Effector CD8-positive, alpha-beta T cell (primary cell): ENCODE results near the gene KCNIP4.

Experiments used
- DNase-seq: peaks from one replicate; lab custom pipeline; 2025; lab: John Stamatoyannopoulos, UW

The KCNIP4 gene

DNA sequence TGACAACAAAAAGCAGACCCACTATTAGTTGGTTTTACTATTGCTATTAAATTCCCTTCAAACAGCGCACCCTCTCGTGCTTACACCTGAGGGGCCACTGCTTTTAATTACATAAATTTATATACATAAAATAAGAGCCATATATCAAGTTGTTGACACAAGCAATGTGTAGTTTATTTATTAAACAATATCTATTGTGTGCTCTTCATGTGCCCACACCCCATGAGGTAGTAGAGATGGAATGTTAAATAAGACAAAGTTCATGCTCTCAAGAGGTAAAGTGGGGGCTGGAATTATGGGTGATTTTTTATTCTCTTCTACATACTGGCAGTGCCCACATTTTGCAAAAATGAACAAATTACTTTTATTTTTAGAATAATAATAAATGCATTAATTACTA lies 47.3 kb downstream of the KCNIP4 start:
- no peak for DNase-seq

DNA sequence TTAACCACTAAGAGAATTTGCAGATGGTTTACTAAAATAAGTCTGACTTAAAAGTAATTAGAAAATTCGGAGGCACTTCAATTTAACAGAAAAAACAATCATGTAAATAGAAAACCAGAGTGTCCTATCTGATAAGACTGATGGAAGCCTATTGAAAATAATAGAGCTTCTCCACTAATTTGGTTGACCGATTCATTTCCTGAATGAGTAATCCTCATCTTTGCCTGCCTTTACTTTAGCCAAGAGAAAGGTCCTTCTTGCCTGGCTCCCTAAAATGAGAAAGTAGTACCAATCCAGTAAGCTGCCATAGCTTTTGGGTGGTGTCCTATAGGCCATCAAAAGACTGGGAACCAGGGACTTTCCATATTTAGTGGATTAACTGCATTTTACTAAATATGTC lies 48.4 kb downstream of the KCNIP4 start:
- no peak for DNase-seq

DNA sequence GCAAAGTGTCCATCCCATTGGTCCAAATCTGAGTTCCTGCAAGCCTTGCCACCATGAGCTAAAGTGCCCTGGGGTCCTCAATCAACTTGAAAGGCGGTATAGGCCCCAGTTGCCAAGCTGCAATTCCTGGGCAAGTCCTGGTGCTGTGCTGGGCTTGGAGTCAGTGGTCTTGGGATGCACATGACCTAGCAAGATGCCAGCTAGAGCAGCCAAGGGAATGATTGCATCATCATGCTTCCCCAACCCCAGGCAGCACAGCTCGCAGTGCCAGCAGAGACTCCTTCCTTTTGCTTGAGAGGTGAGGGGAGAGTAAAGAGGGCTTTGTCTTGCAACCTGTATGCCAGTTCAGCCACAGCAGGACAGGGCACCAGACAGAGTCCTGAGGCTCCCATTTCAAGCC lies 50.5 kb downstream of the KCNIP4 start:
- no peak for DNase-seq

DNA sequence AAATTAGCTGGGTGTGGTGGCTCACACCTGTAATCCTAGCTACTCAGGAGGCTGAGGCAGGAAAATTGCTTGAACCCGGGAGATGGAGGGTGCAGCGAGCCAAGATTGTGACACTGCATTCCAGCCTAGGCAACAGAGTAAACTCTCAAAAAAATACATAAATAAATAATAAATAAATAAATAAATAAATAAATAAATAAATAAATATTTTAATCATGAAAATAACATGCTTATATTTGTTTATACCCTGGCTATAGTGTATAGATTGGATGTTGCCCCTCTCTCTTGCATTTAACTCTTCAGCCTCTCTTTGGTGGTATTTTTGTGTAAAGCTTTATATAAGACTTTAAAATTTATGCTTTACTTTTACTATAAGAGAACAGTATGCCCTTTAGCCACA lies 51.8 kb downstream of the KCNIP4 start:
- no peak for DNase-seq

DNA sequence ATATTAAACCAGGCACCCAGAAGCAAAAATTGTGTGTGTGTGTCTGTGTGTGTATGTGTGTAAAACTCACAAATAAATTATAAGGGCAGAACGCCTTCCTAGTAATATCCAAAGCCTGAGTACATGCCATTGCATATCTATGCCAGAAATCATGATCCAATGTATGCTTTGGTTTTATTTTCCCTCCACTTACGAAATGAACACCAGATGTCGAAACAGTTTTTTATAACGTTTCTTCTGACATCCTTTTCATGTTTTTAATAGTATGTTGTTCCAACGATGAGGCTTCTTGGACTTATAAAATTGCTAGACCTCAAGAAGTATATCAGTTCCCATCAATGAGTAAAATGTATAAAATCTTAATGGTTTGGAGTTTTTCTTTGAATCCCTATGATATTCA lies 55.4 kb downstream of the KCNIP4 start:
- no peak for DNase-seq

DNA sequence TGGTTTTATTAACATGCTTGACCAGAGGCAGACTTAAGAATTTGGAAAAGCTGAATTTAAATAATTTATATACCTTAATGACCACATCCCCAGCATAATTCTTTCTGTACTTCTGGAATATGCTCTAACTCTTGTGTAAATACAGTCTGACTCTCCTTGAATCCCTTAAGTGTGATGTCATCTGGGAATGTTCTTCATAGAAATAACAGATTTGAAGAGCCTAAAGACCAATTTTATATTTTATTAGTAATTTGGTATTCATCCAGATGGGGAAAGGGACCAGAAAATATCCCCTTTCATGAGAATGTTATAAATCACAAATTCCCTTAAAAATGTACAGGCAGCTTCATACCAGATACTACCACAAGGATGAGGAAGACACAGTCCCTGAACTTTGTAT lies 58.3 kb downstream of the KCNIP4 start:
- no peak for DNase-seq

DNA sequence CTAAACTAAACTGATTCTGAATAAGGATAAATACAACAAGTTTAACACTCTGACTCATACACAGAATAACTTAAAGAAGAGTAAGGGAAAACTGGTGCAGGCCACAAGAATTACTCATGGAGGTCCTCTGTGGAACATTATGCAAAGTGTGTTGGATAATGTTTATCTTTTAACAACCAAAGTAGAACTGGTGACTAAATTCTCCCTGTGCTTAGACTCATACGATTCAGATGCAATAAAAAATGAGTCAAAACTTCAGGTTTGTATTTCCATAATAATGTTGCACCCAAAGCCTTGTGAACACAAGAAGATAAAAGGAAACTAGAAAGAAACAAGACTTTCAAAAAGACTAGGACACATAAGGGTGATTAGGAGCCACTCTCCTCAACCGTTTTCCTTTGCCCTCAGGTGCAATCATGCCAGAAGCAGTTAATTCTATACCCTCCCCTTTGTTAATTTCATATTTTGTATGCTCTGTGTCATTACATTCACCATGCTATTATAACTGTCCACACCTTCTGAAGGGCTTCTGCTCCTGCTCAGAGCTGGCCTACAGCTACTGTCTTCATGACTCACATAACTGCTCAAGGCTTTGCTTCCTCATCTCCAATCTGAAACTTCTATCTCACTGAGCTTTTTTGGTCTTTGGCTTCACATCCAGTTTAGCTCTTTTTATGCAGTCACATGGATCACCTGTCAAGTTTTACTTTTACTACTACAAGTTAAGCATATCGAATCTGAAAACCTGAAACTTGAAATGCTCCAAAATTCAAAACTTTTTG lies 60.2 kb downstream of the KCNIP4 start:
- no peak for DNase-seq

DNA sequence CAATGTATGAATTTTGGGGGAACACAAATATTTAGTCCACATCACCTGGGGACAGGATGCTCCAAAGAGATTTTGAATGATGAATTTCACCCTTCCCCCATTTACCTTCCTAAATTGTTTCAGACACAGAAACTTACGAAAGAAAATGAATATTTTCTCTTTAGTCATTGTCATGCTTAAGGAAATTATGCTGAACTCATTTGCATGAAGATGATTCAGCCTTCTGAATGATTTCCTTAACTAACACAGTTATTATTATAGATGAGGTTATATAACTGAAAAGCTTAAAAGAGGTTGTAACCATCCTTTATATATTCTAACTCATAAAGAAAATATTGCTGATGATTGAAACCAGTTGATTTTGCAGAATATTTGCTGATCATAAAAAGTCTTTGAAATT lies 61.1 kb downstream of the KCNIP4 start:
- DNase-seq = no peak

DNA sequence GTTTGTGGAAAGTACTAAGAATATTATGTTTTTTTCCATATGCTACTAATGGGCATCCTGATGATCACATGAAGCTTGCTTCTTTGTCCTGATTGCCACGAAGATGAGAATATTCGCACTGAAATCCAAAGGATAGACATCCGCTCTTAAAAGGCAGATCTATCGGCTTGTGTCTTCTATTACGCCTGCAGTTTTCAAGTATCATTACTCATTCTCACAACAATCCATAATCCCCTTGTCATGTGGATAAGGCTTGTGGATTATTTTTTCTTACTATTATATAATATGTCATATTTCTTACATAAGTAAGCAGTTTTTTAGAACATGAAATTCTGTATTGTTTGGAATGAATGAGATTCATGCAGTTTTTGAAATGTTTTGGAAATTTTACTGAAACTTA lies 62.8 kb downstream of the KCNIP4 start:
- no peak for DNase-seq

DNA sequence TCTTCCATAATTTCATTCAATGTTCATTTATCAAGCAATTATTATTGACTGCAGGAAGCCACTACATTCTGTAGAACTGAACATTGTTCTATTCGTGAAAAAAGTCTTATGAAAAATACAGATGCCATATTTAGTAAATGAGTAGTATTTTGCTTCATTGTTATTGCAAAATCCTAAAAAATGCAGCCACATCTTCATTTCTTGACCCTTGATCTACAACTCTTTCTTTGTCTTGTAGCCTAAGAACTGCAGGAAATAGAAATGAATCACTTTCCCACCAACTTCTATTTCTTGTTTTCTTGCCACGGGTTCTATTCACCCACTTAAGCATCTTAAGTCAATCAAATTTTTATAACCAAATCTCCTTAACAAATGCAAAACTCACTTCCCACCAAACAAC lies 63.3 kb downstream of the KCNIP4 start:
- no peak for DNase-seq

DNA sequence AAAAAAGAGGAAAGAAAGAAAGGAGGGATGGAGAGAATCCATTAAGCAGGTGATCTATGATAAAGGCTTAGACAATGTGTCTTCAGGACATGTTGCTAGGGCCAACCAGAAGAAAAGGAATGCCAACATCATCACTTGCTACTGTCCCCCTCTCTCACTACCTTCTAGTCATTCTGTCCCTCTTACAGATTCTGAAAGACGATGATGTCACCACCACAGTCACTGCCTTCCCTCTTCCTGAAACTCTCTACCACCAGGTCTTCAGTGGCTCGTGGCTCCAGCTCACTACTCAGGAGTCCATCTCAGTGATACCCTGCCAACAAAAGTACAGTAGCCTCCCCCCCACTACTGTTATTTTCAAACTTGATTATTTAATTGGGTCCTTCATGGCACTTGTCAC lies 64.0 kb downstream of the KCNIP4 start:
- DNase-seq = no peak

DNA sequence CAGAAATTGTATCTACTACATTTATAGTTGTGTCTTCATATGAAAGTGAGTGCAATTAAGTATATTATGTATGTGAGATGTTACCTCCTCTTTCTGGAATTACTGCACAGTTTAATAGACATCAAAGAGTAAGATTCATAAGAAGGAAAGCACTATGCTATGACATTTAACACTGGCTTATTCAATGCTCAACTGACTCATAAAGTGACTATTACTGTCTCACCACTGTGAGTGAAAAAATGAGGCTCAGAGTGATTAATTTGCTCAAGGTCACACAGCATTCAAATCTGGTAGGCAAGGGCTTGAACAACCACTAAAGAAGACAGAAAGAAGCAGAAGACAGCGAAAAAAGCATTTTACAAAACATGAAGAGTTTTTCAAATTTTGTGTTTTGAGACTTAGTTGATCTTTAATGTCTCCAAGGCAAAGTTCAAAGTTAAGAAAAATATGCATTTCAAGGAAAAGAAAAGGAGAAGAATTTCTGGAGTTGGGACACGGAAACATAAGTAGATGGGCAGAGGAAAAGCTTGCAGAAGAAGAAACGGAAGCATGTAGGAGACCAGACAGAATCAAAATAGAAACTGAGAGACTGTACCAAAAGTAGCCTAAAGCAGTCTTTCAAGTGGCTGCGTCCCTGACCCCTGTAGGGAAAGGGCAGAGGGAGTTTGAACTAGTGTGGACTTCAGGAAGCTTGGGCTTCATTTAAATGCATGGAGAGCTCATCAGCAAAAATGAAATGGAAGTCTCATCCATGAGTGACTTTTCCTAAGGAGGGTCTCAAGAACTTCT lies 66.3 kb downstream of the KCNIP4 start:
- no peak for DNase-seq

DNA sequence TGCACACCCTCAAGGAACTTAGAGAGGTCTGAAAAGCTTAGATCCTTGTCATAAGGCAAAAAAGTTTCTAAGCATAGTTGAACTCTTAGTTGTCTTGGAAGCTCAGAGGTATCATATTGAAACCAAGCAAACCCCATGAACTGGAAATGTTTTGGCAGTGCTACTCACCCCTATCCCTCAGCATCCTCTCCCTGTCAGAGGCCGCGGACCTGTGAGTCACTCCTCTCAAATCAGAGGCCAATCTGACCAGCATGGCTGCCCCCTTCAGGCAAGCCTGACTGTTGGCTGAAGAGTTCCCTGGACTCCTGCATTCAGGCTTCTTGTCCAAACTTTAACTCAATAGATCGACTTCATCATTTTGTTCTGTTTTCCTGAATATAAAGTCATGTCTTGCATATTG lies 69.4 kb downstream of the KCNIP4 start:
- DNase-seq = no peak

DNA sequence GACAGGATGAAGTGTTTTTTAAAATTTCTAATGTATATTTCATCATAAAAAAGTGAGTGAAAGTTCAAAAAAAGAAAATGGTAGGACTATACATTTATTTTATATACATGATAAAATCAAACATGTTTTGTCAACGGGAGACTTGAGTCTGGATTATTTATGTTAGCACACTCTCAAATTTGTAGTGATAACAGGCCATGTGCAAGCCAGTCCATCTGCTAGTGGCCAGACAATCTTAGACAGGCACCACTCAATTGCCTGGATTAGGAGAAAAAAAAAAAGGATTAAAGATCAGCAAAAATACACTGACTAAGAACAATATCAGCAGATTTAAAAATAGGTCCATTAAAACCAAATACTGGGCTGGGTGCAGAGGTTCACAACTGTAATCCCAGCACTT lies 71.9 kb downstream of the KCNIP4 start:
- no peak for DNase-seq

DNA sequence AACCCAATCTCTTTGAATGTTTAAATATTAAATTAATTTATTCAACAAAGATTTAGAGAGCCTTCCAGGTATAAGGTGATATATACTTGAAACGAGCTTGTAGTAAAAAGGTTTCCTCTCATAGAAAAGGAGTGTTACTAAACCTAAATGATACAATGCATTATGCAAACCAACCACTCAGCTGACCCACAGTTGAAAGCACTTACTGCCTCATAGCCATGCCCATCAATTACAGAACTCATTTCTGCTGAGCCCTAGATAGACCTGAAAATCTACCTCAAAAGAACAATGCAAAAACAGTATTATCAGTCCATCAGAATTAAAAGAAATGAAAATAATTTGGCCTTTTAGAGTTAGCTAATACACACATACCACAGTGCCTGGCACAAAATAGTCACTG lies 75.4 kb downstream of the KCNIP4 start:
- DNase-seq = no peak

DNA sequence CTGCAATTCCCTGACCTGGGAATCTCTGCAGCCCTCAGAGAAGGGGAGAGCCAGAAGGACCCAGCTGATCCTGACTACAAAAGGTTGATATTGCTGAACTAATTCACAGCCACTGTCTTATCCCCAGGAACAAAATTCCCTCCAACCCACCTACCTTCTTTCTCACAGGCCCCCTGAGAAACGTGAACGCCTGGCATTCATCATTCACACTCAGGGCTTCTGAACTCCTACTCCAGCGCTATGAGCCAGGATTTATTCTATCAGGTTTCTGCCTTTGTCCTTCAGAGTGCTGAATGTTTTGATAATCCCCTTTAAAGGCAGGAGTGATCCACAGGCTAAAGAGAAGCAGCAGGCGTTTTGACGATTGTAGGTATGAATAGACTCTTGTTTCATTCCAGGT lies 76.5 kb downstream of the KCNIP4 start:
- DNase-seq = no peak

DNA sequence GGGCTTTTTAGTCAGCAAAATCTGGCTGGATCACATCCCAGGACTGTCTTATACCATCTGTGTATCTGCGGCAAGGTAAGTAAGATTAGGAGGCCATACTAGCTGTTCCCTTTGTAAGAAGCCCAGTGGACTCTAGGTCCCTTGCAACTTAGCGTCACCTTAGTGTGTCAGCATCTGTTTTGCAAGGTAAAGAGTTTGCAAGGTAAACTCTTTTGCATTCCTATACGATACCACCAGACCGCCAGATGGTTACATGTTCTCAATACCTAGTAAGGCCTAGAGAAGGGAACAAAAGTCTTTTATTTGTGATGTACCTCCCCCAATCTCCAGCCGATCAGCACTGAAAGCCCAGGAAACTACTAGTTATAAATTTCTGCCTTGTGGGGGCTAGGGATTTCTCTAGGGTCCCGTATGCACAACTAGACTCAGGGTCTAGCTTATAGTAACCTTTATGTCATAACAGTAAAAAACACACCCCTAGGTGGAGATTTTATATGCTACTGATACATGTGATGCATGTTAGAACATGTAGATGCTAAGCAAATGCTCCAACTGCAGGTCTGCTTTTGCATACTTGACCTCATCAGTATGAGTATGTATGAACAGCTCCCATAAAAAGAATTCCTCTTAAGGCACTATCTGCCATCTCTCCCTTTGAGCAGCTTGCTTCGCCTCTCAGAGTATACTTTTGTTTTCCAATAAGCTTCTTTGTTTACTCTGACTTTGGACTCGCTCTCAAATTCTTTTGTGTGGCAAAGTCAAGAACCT lies 78.4 kb downstream of the KCNIP4 start:
- no peak for DNase-seq

DNA sequence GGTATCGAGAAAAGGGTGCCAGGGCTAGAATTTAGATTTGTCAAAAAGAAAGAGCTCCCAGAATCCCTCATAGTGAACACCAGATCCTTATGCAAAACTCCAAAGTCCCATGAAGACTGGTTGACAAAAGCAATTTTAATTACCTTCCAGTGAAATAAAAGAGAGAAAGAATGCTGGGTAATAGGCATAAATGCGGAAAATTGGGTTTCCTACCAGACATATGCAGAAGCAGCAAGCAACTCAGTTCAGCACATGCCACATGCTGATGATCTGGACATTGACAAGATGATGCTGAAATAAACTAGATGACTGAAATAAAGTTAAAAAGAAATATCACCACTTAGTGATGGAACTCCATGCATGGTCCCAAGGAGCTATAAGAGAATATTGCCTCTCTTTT lies 83.9 kb downstream of the KCNIP4 start:
- DNase-seq = no peak

DNA sequence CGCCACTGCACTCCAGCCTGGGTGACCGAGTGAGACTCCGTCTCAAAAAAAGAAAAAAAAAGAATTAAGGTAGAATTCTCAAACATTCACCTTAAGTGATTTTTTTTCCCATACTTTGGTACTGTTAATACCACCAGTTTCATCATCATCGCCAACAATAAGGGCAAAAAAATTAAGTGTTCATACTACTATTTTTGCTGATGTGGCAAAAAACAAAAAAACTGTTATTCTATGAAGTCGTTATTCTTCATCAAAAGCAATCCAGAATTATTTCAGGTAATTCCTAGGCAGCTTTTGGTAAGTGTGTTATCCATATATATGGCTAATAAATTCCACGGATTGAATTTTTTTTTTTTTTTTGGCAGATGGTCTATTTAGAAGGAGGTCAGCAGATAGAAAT lies 85.7 kb downstream of the KCNIP4 start:
- no peak for DNase-seq

DNA sequence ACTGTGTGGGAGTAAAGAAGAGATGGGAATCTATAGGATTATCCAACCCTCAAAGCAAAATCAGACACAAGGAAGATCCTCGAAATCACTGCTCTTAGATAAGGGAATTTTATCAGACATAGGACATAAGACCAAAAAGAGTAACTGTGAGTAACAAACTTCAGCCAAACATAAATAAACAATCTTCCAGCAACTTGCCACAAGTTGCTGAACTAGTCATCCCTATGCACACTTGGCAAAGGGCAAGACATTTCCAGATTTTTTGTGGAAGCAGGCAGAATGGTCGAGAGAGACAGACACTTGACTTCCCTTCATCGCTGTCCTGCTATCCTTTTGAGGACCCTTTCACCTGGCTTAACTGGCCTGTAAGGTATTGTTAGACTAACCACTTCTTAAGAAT lies 89.6 kb downstream of the KCNIP4 start:
- no peak for DNase-seq

DNA sequence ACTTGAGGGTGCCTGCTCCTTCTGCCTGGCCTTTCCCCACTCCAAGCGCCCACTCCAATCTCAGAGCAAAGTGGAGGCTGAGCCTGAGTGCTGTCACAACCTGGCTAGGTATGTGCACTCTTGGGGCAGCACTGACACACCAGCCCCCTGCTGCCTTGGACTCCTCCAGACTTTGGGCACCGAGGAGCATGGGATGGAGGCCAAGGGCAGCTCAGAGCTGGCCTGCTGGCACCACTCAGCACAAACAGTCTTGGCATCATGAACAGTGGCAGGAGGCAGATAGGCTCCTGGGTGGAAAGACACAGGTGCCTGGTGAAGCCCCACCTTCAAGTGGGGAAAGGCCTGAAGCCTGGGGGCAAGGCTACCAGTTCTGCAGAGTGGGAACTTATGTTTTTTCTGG lies 91.8 kb downstream of the KCNIP4 start:
- no peak for DNase-seq

DNA sequence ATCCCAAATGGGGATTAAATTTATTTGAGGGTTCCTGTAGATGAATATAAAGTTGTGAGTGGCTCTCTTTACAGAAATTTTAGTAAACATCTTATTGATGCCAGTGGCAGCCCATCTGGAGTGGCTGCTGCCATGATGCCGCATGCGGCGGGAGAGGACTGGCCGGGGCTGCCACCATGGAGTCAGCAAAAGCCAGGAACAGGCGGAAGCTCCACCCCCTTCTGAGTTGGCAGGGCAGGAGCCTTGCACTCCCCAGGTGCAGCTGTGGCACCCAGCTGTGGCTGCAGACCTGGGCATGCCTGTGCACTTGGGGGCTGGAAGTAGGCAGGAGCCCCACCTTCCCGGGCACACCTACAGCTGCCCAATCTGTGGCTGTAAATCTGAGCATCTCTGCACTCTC lies 92.3 kb downstream of the KCNIP4 start:
- no peak for DNase-seq

DNA sequence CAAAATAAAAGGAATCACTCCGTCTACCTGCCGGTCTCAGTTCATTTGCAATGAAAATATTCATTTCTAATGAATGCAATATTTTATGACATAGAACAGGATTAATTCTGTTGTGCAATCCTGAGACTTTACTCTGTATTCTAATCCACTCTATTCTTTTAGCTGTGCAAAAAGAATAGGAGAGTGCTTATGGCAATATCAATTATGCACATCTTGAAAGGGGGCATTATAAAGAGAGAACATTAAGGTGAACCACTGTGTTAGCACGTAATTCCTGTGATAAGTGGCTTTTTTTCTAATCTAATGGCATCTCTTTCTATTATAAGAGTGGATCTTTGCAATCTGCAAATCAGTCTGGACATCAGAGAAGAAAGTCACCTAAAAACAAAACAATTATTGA lies 99.5 kb downstream of the KCNIP4 start:
- DNase-seq = no peak
